GM23248 (cell line): ENCODE results near the gene B3GNT2. TPM values are rescaled to one million over a fixed set of nuclear protein-coding genes. Genes with fewer than 3 reads are reported as not detected.

Source experiments
- DNase-seq: peaks from one replicate; pipeline ENCODE4 v3.0.0-alpha.2; 2015
- H2AFZ ChIP-seq: fragments of 200-600 bp; sonication (generic); 2 replicates; pipeline ENCODE4 v1.6.1; 2016; ENCODE audit warnings: antibody characterized with exemption
- H3F3A ChIP-seq: fragments of 200-600 bp; sonication (generic); 2 replicates; pipeline ENCODE4 v1.6.1; 2016; ENCODE audit warnings: mild to moderate bottlenecking, antibody characterized with exemption, mixed run types; ENCODE audit not compliant: insufficient read depth
- H3K27ac ChIP-seq: fragments of 200-600 bp; sonication (generic); 2 replicates; pipeline ENCODE4 v1.5.1; 2016; ENCODE audit warnings: mild to moderate bottlenecking
- H3K27me3 ChIP-seq: fragments of 200-600 bp; sonication (generic); replicated peaks from 2 replicates; pipeline ENCODE4 v1.6.1; 2016; ENCODE audit warnings: mild to moderate bottlenecking; ENCODE audit not compliant: insufficient read depth
- H3K36me3 ChIP-seq: fragments of 200-600 bp; sonication (generic); 2 replicates; pipeline ENCODE4 v1.6.1; 2016; ENCODE audit warnings: low read depth, mild to moderate bottlenecking
- H3K4me1 ChIP-seq: fragments of 200-600 bp; sonication (generic); 2 replicates; pipeline ENCODE4 v1.6.1; 2016; ENCODE audit warnings: mild to moderate bottlenecking; ENCODE audit not compliant: insufficient read depth
- H3K4me2 ChIP-seq: fragments of 200-600 bp; sonication (generic); one replicate; pipeline ENCODE4 v1.6.1; 2016; ENCODE audit warnings: mild to moderate bottlenecking; ENCODE audit not compliant: unreplicated experiment
- H3K4me3 ChIP-seq: fragments of 200-600 bp; sonication (generic); 2 replicates; pipeline ENCODE4 v1.5.1; 2016; ENCODE audit warnings: mild to moderate bottlenecking
- H3K79me2 ChIP-seq: fragments of 200-600 bp; sonication (generic); 2 replicates; pipeline ENCODE4 v1.6.1; 2016; ENCODE audit warnings: mild to moderate bottlenecking; ENCODE audit not compliant: insufficient read depth
- H3K9ac ChIP-seq: fragments of 200-600 bp; sonication (generic); 2 replicates; pipeline ENCODE4 v1.6.1; 2016; ENCODE audit warnings: mild to moderate bottlenecking
- H3K9me2 ChIP-seq: fragments of 200-600 bp; sonication (generic); 2 replicates; pipeline ENCODE4 v1.6.1; 2016; ENCODE audit warnings: mixed run types, mild to moderate bottlenecking, moderate library complexity; ENCODE audit not compliant: insufficient read depth
- H3K9me3 ChIP-seq: fragments of 200-600 bp; sonication (generic); one replicate; pipeline ENCODE4 v1.6.1; 2017; ENCODE audit warnings: low read depth
- H4K20me1 ChIP-seq: fragments of 200-600 bp; sonication (generic); 2 replicates; pipeline ENCODE4 v1.6.0; 2016; ENCODE audit not compliant: insufficient read depth
- EZH2 ChIP-seq: fragments of 200-600 bp; sonication (generic); IDR thresholded peaks from 2 replicates; pipeline ENCODE4 v1.6.1; 2018; ENCODE audit warnings: antibody characterized with exemption, mild to moderate bottlenecking; ENCODE audit not compliant: insufficient read depth, poor library complexity, severe bottlenecking
- EZH2phosphoT487 ChIP-seq: fragments of 200-600 bp; sonication (generic); IDR thresholded peaks from 2 replicates; pipeline ENCODE4 v1.6.1; 2018; ENCODE audit warnings: antibody characterized with exemption, moderate library complexity, mild to moderate bottlenecking, low read depth; ENCODE audit not compliant: insufficient read depth
- WGBS, 2 experiments: methylation state at CpG; one replicate each; pipeline ENCODE4 v1.1.6; 2015 to 2017; ENCODE audit warnings: low lambda C conversion rate in 2 of 2, low coverage in 1 of 2; ENCODE audit errors: missing lambda C conversion rate in 2 of 2; 5-methylcytosine and 5-hydroxymethylcytosine counted together
- in situ Hi-C: fragments of 300-500 bp; cut with MboI; formaldehyde crosslinking; loops from 2 replicates; pipeline ENCODE4 v1.15.0; 2020
- polyA plus RNA-seq: library from polyadenylated mRNA; unstranded; fragments of >200 nt; fragmentation: Nextera tagmentation; extraction: Ambion mirVana; gene quantifications from 2 replicates; pipeline ENCODE4 v1.2.1, GENCODE V29; 2016
- total RNA-seq: library from RNA; depleted of rRNA; stranded (reverse); fragments of >200 nt; shearing (Covaris generic); gene quantifications from 2 replicates; pipeline ENCODE4 v1.2.3, GENCODE V29; 2014

The B3GNT2 gene
- total and polyA plus RNA-seq, 2 experiments from 2014 or later: 11.0 to 14.2 TPM

GRCh38 chr2:62203459-62203858 is 7.5 kb downstream of the B3GNT2 start:
- DNase-seq: no peak
- no peaks in the 10 kb centered on the region for H3K36me3 ChIP-seq
- no peak overlapping the region for H3K4me3 ChIP-seq
- no peak for TF ChIP-seq EZH2
- TF ChIP-seq EZH2phosphoT487: no peak
- H3K27ac ChIP-seq: no peak overlapping the region
- H3K79me2 ChIP-seq: peaks cover 100% of the 10 kb centered on the region
- in situ Hi-C loops: no loop called here
- no peaks in the 10 kb centered on the region for H3K9me2 ChIP-seq
- H3K9ac ChIP-seq: no peak overlapping the region
- H3K9me3 ChIP-seq: no peaks in the 10 kb centered on the region
- 96 to 100% methylated on average over 1 of the region's 1 CpG for WGBS, 2 experiments
- no peak overlapping the region for H3K4me2 ChIP-seq
- no peak overlapping the region for H2AFZ ChIP-seq
- peaks cover 12% of the 10 kb centered on the region; the same call in 1 of the 2 replicates for H3F3A ChIP-seq
- H3K4me1 ChIP-seq: peaks cover 10% of the 10 kb centered on the region; the same call in 1 of the 2 replicates
- H3K27me3 ChIP-seq: no peaks in the 10 kb centered on the region
- no peaks in the 10 kb centered on the region for H4K20me1 ChIP-seq

- in situ Hi-C loops: no loop called here
Measured at GRCh38 chr2:62204998-62205496, 9.1 kb downstream of the B3GNT2 start.

GRCh38 chr2:62205554-62205953 is 9.6 kb downstream of the B3GNT2 start:
- Histone ChIP-seq H3K4me2 (no peak overlapping the region), H3F3A (peaks cover 10% of the 10 kb centered on the region; the same call in 1 of the 2 replicates), H3K4me3 (no peak overlapping the region), H3K27ac (no peak overlapping the region), H3K4me1 (no peaks in the 10 kb centered on the region), H3K79me2 (peaks cover 100% of the 10 kb centered on the region), H3K36me3 (no peaks in the 10 kb centered on the region), H3K27me3 (no peaks in the 10 kb centered on the region), H3K9me2 (no peaks in the 10 kb centered on the region), H4K20me1 (no peaks in the 10 kb centered on the region), H3K9me3 (no peaks in the 10 kb centered on the region), H2AFZ (no peak overlapping the region), H3K9ac (no peak overlapping the region)
- in situ Hi-C loops: no loop called here
- no peak for TF ChIP-seq EZH2
- no peak for TF ChIP-seq EZH2phosphoT487
- no peak for DNase-seq
- WGBS, 2 experiments: 97% methylated on average over 6 of the region's 6 CpGs

More at GRCh38 chr2:62204998-62205496, 9.1 kb downstream of the B3GNT2 start:
- H3K27me3 ChIP-seq: no peaks in the 10 kb centered on the region
- peaks cover 10% of the 10 kb centered on the region; the same call in 1 of the 2 replicates for H3F3A ChIP-seq
- H3K4me1 ChIP-seq: no peaks in the 10 kb centered on the region
- no peak overlapping the region for H3K4me3 ChIP-seq
- H4K20me1 ChIP-seq: no peaks in the 10 kb centered on the region
- H3K4me2 ChIP-seq: no peak overlapping the region
- H3K9me3 ChIP-seq: no peaks in the 10 kb centered on the region
- WGBS, 2 experiments: 83 to 86% methylated on average over 14 of the region's 14 CpGs
- no peaks in the 10 kb centered on the region for H3K36me3 ChIP-seq
- TF ChIP-seq EZH2phosphoT487 (no peak), EZH2 (no peak)
- no peak overlapping the region for H2AFZ ChIP-seq
- no peak overlapping the region for H3K27ac ChIP-seq
- no peak overlapping the region for H3K9ac ChIP-seq
- no peak for DNase-seq
- peaks cover 100% of the 10 kb centered on the region for H3K79me2 ChIP-seq
- no peaks in the 10 kb centered on the region for H3K9me2 ChIP-seq

GRCh38 chr2:62206024-62206423 is 10.1 kb downstream of the B3GNT2 start:
- H3K4me2 ChIP-seq: no peak overlapping the region
- H3K4me3 ChIP-seq: no peak overlapping the region
- peaks cover 100% of the 10 kb centered on the region for H3K79me2 ChIP-seq
- no peaks in the 10 kb centered on the region for H3K9me3 ChIP-seq
- H3F3A ChIP-seq: peaks cover 7% of the 10 kb centered on the region; the same call in 1 of the 2 replicates
- no peak overlapping the region for H2AFZ ChIP-seq
- H3K27ac ChIP-seq: no peak overlapping the region
- 96% methylated on average over 4 to 5 of the region's 5 CpGs for WGBS, 2 experiments
- DNase-seq: no peak
- in situ Hi-C loops: no loop called here
- no peaks in the 10 kb centered on the region for H3K27me3 ChIP-seq
- H3K36me3 ChIP-seq: no peaks in the 10 kb centered on the region
- H3K9me2 ChIP-seq: no peaks in the 10 kb centered on the region
- no peaks in the 10 kb centered on the region for H4K20me1 ChIP-seq
- no peak overlapping the region for H3K9ac ChIP-seq
- TF ChIP-seq EZH2 (no peak), EZH2phosphoT487 (no peak)
- H3K4me1 ChIP-seq: no peaks in the 10 kb centered on the region

GRCh38 chr2:62207491-62207890 is 11.6 kb downstream of the B3GNT2 start:
- no peak overlapping the region for H3K4me3 ChIP-seq
- peaks cover 100% of the 10 kb centered on the region for H3K79me2 ChIP-seq
- no peak overlapping the region for H3K9ac ChIP-seq
- H3K9me2 ChIP-seq: no peaks in the 10 kb centered on the region
- no peaks in the 10 kb centered on the region for H3K4me1 ChIP-seq
- no peak overlapping the region for H3K4me2 ChIP-seq
- no peaks in the 10 kb centered on the region for H3K36me3 ChIP-seq
- no peaks in the 10 kb centered on the region for H4K20me1 ChIP-seq
- no peaks in the 10 kb centered on the region for H3F3A ChIP-seq
- TF ChIP-seq EZH2: no peak
- no peak for TF ChIP-seq EZH2phosphoT487
- 92 to 93% methylated on average over 10 of the region's 10 CpGs for WGBS, 2 experiments
- no peaks in the 10 kb centered on the region for H3K9me3 ChIP-seq
- H3K27ac ChIP-seq: no peak overlapping the region
- no peak overlapping the region for H2AFZ ChIP-seq
- DNase-seq: no peak
- in situ Hi-C loops: no loop called here
- H3K27me3 ChIP-seq: no peaks in the 10 kb centered on the region
